Hepatocyte (in vitro differentiated cells): ENCODE results near the gene PBLD.

Source experiments
- CTCF ChIP-seq: fragments of 200-600 bp; sonication (generic); IDR thresholded peaks from 2 replicates; pipeline ENCODE4 v1.5.1; 2016; ENCODE audit warnings: antibody characterized with exemption, mild to moderate bottlenecking; ENCODE audit not compliant: poor library complexity
- EZH2phosphoT487 ChIP-seq: fragments of 200-600 bp; sonication (generic); IDR thresholded peaks from one replicate; pipeline ENCODE4 v1.6.1; 2018; ENCODE audit warnings: antibody characterized with exemption, mild to moderate bottlenecking, low read depth, moderate library complexity; ENCODE audit not compliant: unreplicated experiment, severe bottlenecking

GRCh38 chr10:68345621-68346020, 12.9 kb upstream of the PBLD start:
- no peak for TF ChIP-seq CTCF
- no peak for TF ChIP-seq EZH2phosphoT487
